Lower leg skin (tissue), 4 donors: ENCODE data around the gene EPB41L5. TPM values are rescaled to one million over a fixed set of nuclear protein-coding genes. Genes with fewer than 3 reads are reported as not detected.
"Not testable (repeated sequence)": the region's sequence is repeated elsewhere in the genome, so short reads cannot be mapped to it uniquely, and the experiment has no call there.

Source experiments
- DNase-seq, 2 donors: peaks; one replicate each; pipeline ENCODE4 v3.0.0-alpha.2; 2019; ENCODE audit warnings: low spot score in 2 of 2
- H3K4me3 ChIP-seq: fragments of 200-600 bp; sonication (generic); 2 replicates; pipeline ENCODE4 v1.5.1; 2017; ENCODE audit warnings: mild to moderate bottlenecking, low read depth; ENCODE audit not compliant: poor library complexity, severe bottlenecking
- CTCF ChIP-seq, 3 donors: fragments of 450-650 bp; IDR thresholded peaks; one replicate each; pipeline ENCODE4 v1.5.1; 2016; ENCODE audit warnings: antibody characterized with exemption in 3 of 3, mild to moderate bottlenecking in 3 of 3, moderate library complexity in 2 of 3
- POLR2A ChIP-seq, 2 donors: fragments of 450-650 bp; IDR thresholded peaks; one replicate each; pipeline ENCODE4 v1.6.1; 2016 to 2017; ENCODE audit warnings: antibody characterized with exemption in 2 of 2, mild to moderate bottlenecking in 1 of 2, moderate library complexity in 1 of 2
- WGBS, 2 donors: methylation state at CpG; one replicate each; pipeline ENCODE4 v1.1.5; 2018; 5-methylcytosine and 5-hydroxymethylcytosine counted together
- intact Hi-C: fragments of 100-400 bp; cut with DNase I; formaldehyde crosslinking; loops from one replicate; pipeline ENCODE4 v1.15.0; 2023; ENCODE audit warnings: low total_unique reads
- total RNA-seq, 4 donors: library from RNA; depleted of rRNA; stranded (reverse); fragments of >200 nt; gene quantifications; one replicate each; pipeline ENCODE4 v1.1.0, GENCODE V29; 2016

Gene EPB41L5
- total RNA-seq, 4 donors from 2014 or later, result 12.4 to 25.4 (median 23.0) TPM

GRCh38 chr2:120118018-120118417 lies 105.1 kb downstream of the EPB41L5 start:
- 88 to 92% methylated on average over 3 of the region's 3 CpGs for WGBS, 2 donors

GRCh38 chr2:120118471-120118870 lies 105.6 kb downstream of the EPB41L5 start:
- no peak for TF ChIP-seq POLR2A (IDR thresholded peaks at IDR 0.05)
- no peak for TF ChIP-seq CTCF (IDR thresholded peaks at IDR 0.05)
- 94% methylated on average over 4 of the region's 4 CpGs for WGBS, 2 donors
- H3K4me3 ChIP-seq, result no peak overlapping the region
- intact Hi-C loops, result loop anchor here (10.0 kb wide), 1 partner anchor 196 kb away; no protein-coding TSS in a partner anchor
- DNase-seq, result no peak

More at GRCh38 chr2:120118018-120118417, 105.1 kb downstream of the EPB41L5 start:
- TF ChIP-seq CTCF (IDR thresholded peaks at IDR 0.05) (no peak), POLR2A (IDR thresholded peaks at IDR 0.05) (no peak)
- no peak for DNase-seq
- H3K4me3 ChIP-seq, result no peak overlapping the region
- intact Hi-C loops, result loop anchor here (10.0 kb wide), 1 partner anchor 197 kb away; no protein-coding TSS in a partner anchor

- H3K4me3 ChIP-seq, DNase-seq, intact Hi-C loops: not testable (repeated sequence)
- WGBS, 2 donors, result 97 to 99% methylated on average over 3 of the region's 3 CpGs
Observed at GRCh38 chr2:120121337-120121736, 108.5 kb downstream of the EPB41L5 start.

- WGBS, 2 donors, result 96 to 99% methylated on average over 3 of the region's 3 CpGs
- no peak overlapping the region for H3K4me3 ChIP-seq
- no peak for DNase-seq
- no peak for TF ChIP-seq POLR2A (IDR thresholded peaks at IDR 0.05)
- intact Hi-C loops, result no loop called here
Observed at GRCh38 chr2:120123090-120123489, 110.2 kb downstream of the EPB41L5 start.

- 76% methylated on average over 3 of the region's 3 CpGs for WGBS, 2 donors
- no peak for DNase-seq
- no peak overlapping the region for H3K4me3 ChIP-seq
- TF ChIP-seq POLR2A (IDR thresholded peaks at IDR 0.05) (no peak), CTCF (IDR thresholded peaks at IDR 0.05) (no peak)
- intact Hi-C loops, result no loop called here
Observed at GRCh38 chr2:120125195-120125594, 112.3 kb downstream of the EPB41L5 start.

- no peak for TF ChIP-seq POLR2A (IDR thresholded peaks at IDR 0.05)
- no peak for TF ChIP-seq CTCF (IDR thresholded peaks at IDR 0.05)
- no peak overlapping the region for H3K4me3 ChIP-seq
- intact Hi-C loops, result no loop called here
- no peak for DNase-seq
Observed at GRCh38 chr2:120128216-120128615, 115.3 kb downstream of the EPB41L5 start.

- no peak overlapping the region for H3K4me3 ChIP-seq
- 93% methylated on average over 5 of the region's 5 CpGs for WGBS, 2 donors
- no peak for DNase-seq
- no peak for TF ChIP-seq CTCF (IDR thresholded peaks at IDR 0.05)
- TF ChIP-seq POLR2A (IDR thresholded peaks at IDR 0.05), result no peak
- intact Hi-C loops, result no loop called here
Observed at GRCh38 chr2:120132190-120132589, 119.3 kb downstream of the EPB41L5 start.
